Colon (tissue), 2 donors: ENCODE measurements around the gene OR10H1.
"Not testable (repeated sequence)": the region's sequence is repeated elsewhere in the genome, so short reads cannot be mapped to it uniquely, and the experiment has no call there.

Source experiments
- FAIRE-seq: peaks from 2 replicates; lab custom pipeline; 2012; peaks lifted over from hg19 to GRCh38; lab: Jason Lieb, UNC
- donor health status: control.
- donor health status: control.

OR10H1 gene

DNA sequence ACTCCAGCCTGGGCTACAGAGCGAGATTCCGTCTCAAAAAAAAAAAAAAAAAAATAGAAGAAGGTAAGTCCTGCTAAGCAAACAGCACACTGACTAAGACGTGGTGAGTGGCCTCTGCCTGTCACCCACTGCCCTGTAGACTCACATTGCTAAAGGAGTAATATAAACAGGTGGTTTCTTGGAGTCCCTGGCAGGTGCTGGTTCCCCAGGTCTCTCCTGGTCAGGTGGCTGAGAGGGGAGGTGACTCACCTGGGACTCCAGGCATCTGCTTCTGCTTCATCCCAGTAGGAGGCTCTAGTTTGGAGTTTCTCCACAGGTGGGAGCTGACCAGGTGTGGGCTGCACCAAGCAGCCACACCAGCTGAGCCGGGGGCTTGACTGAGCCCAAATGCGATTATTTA lies at the start of gene OR10H1:
Gene OR10H1, minus strand, starts transcription at position 359 of the 400 bp plus-strand sequence. CDS start 7,627 bp downstream, outside the sequence.
- no peak for FAIRE-seq

GRCh38 chr19:15864824-15865223 lies 49.4 kb upstream of the OR10H1 start:
- FAIRE-seq: no peak

GRCh38 chr19:15863272-15863671 lies 47.8 kb upstream of the OR10H1 start:
- no peak for FAIRE-seq

DNA sequence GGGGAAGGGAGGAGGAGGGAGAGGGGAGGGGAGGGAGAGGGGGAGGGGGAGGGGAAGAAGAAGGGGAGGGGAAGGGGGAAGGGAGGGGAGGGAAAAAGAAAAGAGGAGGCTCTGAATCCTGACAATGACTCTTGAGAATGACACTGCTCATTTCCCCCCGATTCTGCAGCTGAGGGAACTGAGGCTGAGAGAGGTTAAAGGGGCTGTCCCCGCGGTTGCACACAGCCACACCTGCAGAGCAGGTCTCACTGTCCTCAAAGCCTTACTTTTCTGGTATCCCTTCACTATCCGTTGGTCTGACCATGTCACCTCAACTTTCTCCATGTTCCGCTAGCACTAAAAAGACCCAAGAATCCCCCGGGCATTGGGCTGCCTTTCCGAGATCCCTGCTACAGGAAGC lies 47.0 kb upstream of the OR10H1 start:
- no peak for FAIRE-seq

GRCh38 chr19:15860522-15860921 lies 45.1 kb upstream of the OR10H1 start:
- no peak for FAIRE-seq

- FAIRE-seq: no peak
These were observed 43.7 kb upstream of the OR10H1 start for GRCh38 chr19:15859187-15859586.

DNA sequence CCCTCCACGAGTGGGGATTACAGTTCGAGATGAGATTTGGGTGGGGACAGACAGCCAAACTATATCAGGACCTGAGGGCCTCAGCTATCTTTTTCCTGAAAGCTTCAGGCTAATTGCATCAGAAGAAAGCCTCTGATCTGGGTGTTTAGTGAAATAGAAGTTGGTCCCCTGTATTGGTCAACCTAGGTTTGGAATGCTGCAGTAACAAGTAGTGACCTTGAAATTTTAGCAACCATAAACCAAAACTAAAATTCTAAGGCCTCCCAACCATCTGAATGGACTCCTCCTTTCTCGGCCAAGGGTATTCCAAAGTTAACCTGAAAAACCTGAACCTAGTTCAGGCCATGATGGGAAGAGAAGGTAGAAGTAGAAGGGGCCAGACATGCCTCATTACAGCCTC lies 34.9 kb upstream of the OR10H1 start:
- no peak for FAIRE-seq

GRCh38 chr19:15846923-15847322 lies 31.5 kb upstream of the OR10H1 start:
- no peak for FAIRE-seq

GRCh38 chr19:15843894-15844222 lies 28.4 kb upstream of the OR10H1 start:
- not testable (repeated sequence) for FAIRE-seq

- no peak for FAIRE-seq
These were observed 27.9 kb upstream of the OR10H1 start for GRCh38 chr19:15843203-15843893.

- FAIRE-seq: no peak
These were observed 26.6 kb upstream of the OR10H1 start for GRCh38 chr19:15841875-15842569.

DNA sequence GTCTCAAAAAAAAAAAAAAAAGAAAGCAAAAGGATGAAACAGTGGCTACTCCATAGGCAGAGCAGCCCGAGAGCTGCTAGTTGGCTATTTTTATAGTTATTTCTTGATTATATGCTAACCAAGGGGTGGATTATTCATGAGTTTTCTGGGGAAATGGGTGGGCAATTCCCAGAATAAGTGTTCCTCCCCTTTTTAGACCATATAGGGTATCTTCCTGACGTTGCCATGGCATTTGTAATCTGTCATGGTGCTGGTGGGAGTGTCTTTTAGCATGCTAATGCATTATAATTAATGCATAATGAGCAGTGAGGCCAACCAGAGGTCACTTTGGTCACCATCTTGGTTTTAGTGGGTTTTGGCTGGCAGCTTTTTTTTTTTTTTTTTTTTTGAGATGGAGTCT lies 25.4 kb upstream of the OR10H1 start:
- no peak for FAIRE-seq

DNA sequence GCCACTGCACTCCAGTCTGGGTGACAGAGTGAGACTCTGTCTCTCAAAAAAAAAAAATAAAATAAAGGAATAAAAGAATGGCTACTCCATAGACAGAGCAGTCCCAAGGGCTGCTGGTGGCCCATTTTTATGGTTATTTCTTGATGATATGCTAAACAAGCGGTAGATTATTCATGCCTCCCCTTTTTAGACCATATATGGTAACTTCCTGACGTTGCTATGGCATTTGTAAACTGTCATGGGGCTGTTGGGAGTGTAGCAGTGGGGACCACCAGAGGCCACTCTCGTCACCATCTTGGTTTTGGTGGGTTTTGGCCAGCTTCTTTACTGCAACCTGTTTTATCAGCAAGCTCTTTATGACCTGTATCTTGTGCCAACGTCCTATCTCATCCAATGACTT lies 24.4 kb upstream of the OR10H1 start:
- FAIRE-seq: not testable (repeated sequence)

DNA sequence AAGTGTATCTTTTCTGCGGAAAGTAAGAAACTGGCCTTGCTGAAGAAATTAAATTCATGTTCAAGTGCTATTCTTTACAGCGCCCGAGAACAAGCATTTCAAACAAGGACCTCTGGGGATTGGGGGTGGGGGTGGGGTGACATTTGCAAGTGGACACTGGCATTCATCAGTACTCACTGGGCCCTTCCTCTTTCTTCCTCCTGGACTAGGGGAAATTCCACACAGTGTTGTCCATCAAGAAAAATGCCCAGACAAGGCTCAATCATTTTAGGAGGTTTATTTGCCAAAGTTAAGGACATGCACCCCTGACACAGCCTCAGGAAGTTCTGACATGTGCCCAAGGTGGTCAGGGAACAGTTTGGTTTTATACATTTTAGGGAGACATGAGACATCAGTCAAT lies 22.9 kb upstream of the OR10H1 start:
- no peak for FAIRE-seq

DNA sequence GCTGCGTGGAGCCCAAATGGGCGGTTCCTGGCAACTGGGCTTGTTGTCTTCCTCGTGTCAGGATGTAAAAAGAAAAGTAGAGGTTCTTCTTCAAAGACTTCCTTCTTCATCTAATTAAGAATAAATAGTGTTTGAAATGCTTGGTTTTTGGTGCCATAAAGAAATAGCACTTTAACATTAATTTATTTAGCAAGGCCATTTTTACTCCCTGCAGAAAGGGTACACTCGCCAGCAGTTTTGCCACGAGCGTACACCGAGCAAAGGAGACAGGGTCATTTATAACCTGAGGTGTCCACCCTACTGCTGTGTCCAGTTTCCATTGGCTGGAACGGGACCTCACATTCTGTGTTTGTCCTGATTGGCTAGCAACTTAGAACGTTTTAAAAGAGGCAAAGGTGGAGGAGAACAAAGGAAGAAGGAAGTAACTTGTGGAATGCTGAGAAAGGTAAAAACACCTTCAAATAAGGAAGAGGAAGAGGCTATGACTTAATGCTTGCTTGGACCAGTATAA lies 21.8 kb upstream of the OR10H1 start:
- FAIRE-seq: no peak

GRCh38 chr19:15836330-15837220 lies 21.1 kb upstream of the OR10H1 start:
- no peak for FAIRE-seq

- not testable (repeated sequence) for FAIRE-seq
These were observed 20.3 kb upstream of the OR10H1 start for GRCh38 chr19:15835565-15836329.

- not testable (repeated sequence) for FAIRE-seq
These were observed 18.8 kb upstream of the OR10H1 start for GRCh38 chr19:15834232-15834631.

DNA sequence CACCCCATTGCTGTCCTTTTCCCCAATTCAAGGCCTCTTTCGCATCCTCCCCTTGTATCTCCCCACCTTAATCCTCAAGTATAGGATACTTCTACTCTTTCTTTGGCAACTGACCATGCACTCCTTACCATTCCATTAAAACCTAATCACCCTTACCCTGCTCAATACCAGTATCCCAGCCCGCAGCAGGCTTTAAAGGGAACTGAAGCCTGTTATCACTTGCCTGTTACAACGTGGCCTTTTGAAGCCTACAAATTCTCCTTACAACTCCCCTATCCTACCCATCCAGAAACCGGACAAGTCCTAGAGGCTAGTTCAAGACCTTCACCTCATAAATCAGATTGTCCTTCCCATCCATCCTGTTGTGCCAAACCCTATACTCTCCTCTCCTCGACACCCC lies 16.2 kb upstream of the OR10H1 start:
- FAIRE-seq: no peak

DNA sequence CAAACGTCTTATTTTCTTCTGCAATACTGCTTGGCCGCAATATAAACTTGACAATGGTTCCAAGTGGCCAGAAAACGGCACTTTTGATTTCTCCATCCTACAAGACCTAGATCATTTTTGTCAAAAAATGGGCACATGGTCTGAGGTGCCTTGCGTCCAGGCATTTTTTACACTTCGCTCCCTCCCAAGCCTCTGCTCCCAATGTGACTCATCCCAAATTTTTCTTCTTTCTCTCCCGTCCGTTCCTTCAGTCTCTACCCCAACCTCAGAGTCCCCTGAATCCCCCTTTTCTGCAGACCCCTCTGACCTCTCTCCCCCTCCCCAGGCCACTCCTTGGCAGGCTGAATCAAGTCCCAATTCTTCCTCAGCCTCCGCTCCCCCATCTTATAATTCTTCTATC lies 14.3 kb upstream of the OR10H1 start:
- FAIRE-seq: no peak

- no peak for FAIRE-seq
These were observed 13.8 kb upstream of the OR10H1 start for GRCh38 chr19:15829306-15829698.
